Measurements from ENCODE around the gene SYS1. TPM values are rescaled to one million over a fixed set of nuclear protein-coding genes. Genes with fewer than 3 reads are reported as not detected.

The SYS1 gene
- polyA plus RNA-seq, 4 donors, result 13.6 to 40.3 (median 26.9) TPM

- peaks cover 0 to 12% (median 2%) of the 10 kb centered on the region in 3 donors for H3K36me3 ChIP-seq (ENCODE audit: control insufficient read depth in 3 of 3, insufficient read depth in 2 of 3, low read depth in 1 of 3, low read length in 3 of 3)
- no peak for DNase-seq
- no peaks in the 10 kb centered on the region for H3K9me3 ChIP-seq (ENCODE audit: control insufficient read depth in 2 of 2, insufficient read depth in 1 of 2, low read depth in 1 of 2, low read length in 1 of 2)
- H3K27me3 ChIP-seq (ENCODE audit: control insufficient read depth in 3 of 3, insufficient read depth in 3 of 3, low read length in 3 of 3), result no peaks in the 10 kb centered on the region
- H3K27ac ChIP-seq (ENCODE audit: low read depth in 1 of 3, low read length in 2 of 3), result no peak overlapping the region
- 75 to 87% (median 83%) methylated on average over 3 of the region's 3 CpGs for WGBS, 3 donors
- no peak overlapping the region for H3K4me3 ChIP-seq (ENCODE audit: low read depth in 1 of 3, low read length in 3 of 3)
- peaks cover 4 to 18% (median 10%) of the 10 kb centered on the region in 3 donors for H3K4me1 ChIP-seq (ENCODE audit: control insufficient read depth in 3 of 3, insufficient read depth in 2 of 3, low read depth in 1 of 3, low read length in 2 of 3)
- FAIRE-seq, result no peak
Observed at GRCh38 chr20:45413479-45413878, 50.5 kb downstream of the SYS1 start.

GRCh38 chr20:45415822-45416637 is 53.1 kb downstream of the SYS1 start, which contains the start of gene PIGT:
Gene PIGT (plus strand): TSS chr20:45416141. CDS start chr20:45416157, 16 bp downstream.
- no peak for FAIRE-seq
- H3K4me1 ChIP-seq (ENCODE audit: control insufficient read depth in 3 of 3, insufficient read depth in 2 of 3, low read depth in 1 of 3, low read length in 2 of 3), result peaks cover 4 to 11% (median 6%) of the 10 kb centered on the region in 3 donors
- WGBS, 3 donors, result 0% methylated on average over 52 of the region's 52 CpGs

GRCh38 chr20:45416917-45417316 is 54.0 kb downstream of the SYS1 start:
- Histone ChIP-seq H3K9me3 (ENCODE audit: control insufficient read depth in 2 of 2, insufficient read depth in 1 of 2, low read depth in 1 of 2, low read length in 1 of 2) (no peaks in the 10 kb centered on the region), H3K4me1 (ENCODE audit: control insufficient read depth in 3 of 3, insufficient read depth in 2 of 3, low read depth in 1 of 3, low read length in 2 of 3) (peaks cover 2 to 5% (median 3%) of the 10 kb centered on the region in 3 donors), H3K27me3 (ENCODE audit: control insufficient read depth in 3 of 3, insufficient read depth in 3 of 3, low read length in 3 of 3) (no peaks in the 10 kb centered on the region), H3K27ac (ENCODE audit: low read depth in 1 of 3, low read length in 2 of 3) (no peak overlapping the region), H3K36me3 (ENCODE audit: control insufficient read depth in 3 of 3, insufficient read depth in 2 of 3, low read depth in 1 of 3, low read length in 3 of 3) (peaks cover 4 to 32% (median 14%) of the 10 kb centered on the region in 3 donors), H3K4me3 (ENCODE audit: low read depth in 1 of 3, low read length in 3 of 3) (peak overlapping the region; percentile 79 to 96 (median 94))
- no peak for DNase-seq
- no peak for FAIRE-seq
- 49 to 66% (median 57%) methylated on average over 2 of the region's 2 CpGs for WGBS, 3 donors

More at GRCh38 chr20:45415822-45416637, 53.1 kb downstream of the SYS1 start, which contains the start of gene PIGT:
- H3K9me3 ChIP-seq (ENCODE audit: control insufficient read depth in 2 of 2, insufficient read depth in 1 of 2, low read depth in 1 of 2, low read length in 1 of 2), result no peaks in the 10 kb centered on the region
- peak; percentile 90 to 92 for DNase-seq
- peaks cover 0 to 27% (median 11%) of the 10 kb centered on the region in 3 donors for H3K36me3 ChIP-seq (ENCODE audit: control insufficient read depth in 3 of 3, insufficient read depth in 2 of 3, low read depth in 1 of 3, low read length in 3 of 3)
- H3K27me3 ChIP-seq (ENCODE audit: control insufficient read depth in 3 of 3, insufficient read depth in 3 of 3, low read length in 3 of 3), result no peaks in the 10 kb centered on the region
- H3K27ac ChIP-seq (ENCODE audit: low read depth in 1 of 3, low read length in 2 of 3), result peak within 1 kb of the TSS; percentile 53 to 94 (median 83)
- peak within 1 kb of the TSS; percentile 79 to 96 (median 94) for H3K4me3 ChIP-seq (ENCODE audit: low read depth in 1 of 3, low read length in 3 of 3)

Other genes with a start within 250 kb of the SYS1 start
- gene WFDC5, start 248.0 kb upstream of the SYS1 start, polyA plus RNA-seq, result under 1 TPM in 1 of 4 donors, not detected in 3; 0.12 TPM
- gene WFDC12, start 238.7 kb upstream of the SYS1 start, polyA plus RNA-seq, result under 1 TPM in 2 of 4 donors, not detected in 2; 0.07 to 0.09 TPM
- 10 to 100 TPM in 2 of 4 donors, 1 to 10 TPM in 2; 3.6 to 61.0 (median 10.5) TPM for gene PI3, start 188.3 kb upstream of the SYS1 start, polyA plus RNA-seq
- gene SEMG1, start 156.1 kb upstream of the SYS1 start, polyA plus RNA-seq, result under 1 TPM in 1 of 4 donors, not detected in 3; 0.16 TPM
- not detected for gene SEMG2, start 141.8 kb upstream of the SYS1 start, polyA plus RNA-seq
- gene SLPI, start 108.6 kb upstream of the SYS1 start, polyA plus RNA-seq, result 10 to 100 TPM in 3 of 4 donors, not detected in 1; 11.2 to 87.6 (median 47.7) TPM
- 1 to 10 TPM in 1 of 4 donors, under 1 TPM in 1, not detected in 2; 0.04 to 1.4 TPM for gene RBPJL, start 56.3 kb upstream of the SYS1 start, polyA plus RNA-seq
- gene MATN4, start 54.9 kb upstream of the SYS1 start, polyA plus RNA-seq, result under 1 TPM in 1 of 4 donors, not detected in 3; 0.07 TPM
- 10 to 100 TPM; 14.3 to 95.8 (median 23.5) TPM for gene SDC4, start 14.7 kb upstream of the SYS1 start, polyA plus RNA-seq
- under 1 TPM in 2 of 4 donors, not detected in 2; 0.19 to 0.84 TPM for gene TP53TG5, start 15.2 kb downstream of the SYS1 start, polyA plus RNA-seq
- gene DBNDD2, start 45.1 kb downstream of the SYS1 start, polyA plus RNA-seq, result 100 to 1,000 TPM in 2 of 4 donors, 10 to 100 TPM in 2; 46.1 to 114 (median 101) TPM
- gene PIGT, start 53.0 kb downstream of the SYS1 start, polyA plus RNA-seq, result 100 to 1,000 TPM in 1 of 4 donors, 10 to 100 TPM in 3; 49.7 to 119 (median 68.1) TPM
- gene WFDC2, start 106.6 kb downstream of the SYS1 start, polyA plus RNA-seq, result 1 to 10 TPM; 1.8 to 7.8 (median 3.9) TPM
- not detected for gene SPINT3, start 152.5 kb downstream of the SYS1 start, polyA plus RNA-seq
- not detected for gene WFDC6, start 176.3 kb downstream of the SYS1 start, polyA plus RNA-seq
- gene EPPIN, start 184.2 kb downstream of the SYS1 start, polyA plus RNA-seq, result not detected
- gene WFDC8, start 216.1 kb downstream of the SYS1 start, polyA plus RNA-seq, result not detected

All from small intestine (tissue), 7 donors.